Uterus (tissue), 4 donors: Measurements from ENCODE around the gene MUC5AC. TPM values are rescaled to one million over a fixed set of nuclear protein-coding genes. Genes with fewer than 3 reads are reported as not detected.

Experiments
- DNase-seq, 2 donors: peaks; one replicate each; pipeline ENCODE4 v3.0.0-alpha.2; 2019 to 2020
- H3K27ac ChIP-seq, 2 donors: fragments of 200-600 bp; sonication (generic); 1 replicate in 1 of 2; 2 replicates in 1 of 2; pipeline ENCODE4 v1.5.1; 2016 to 2018
- H3K27me3 ChIP-seq, 2 donors: fragments of 200-600 bp; sonication (generic); one replicate each; pipeline ENCODE4 v1.5.1; 2018 to 2019; ENCODE audit warnings: control low read depth in 1 of 2
- H3K36me3 ChIP-seq, 2 donors: fragments of 200-600 bp; sonication (generic); one replicate each; pipeline ENCODE4 v1.5.1; 2019; ENCODE audit warnings: control low read depth in 1 of 2
- H3K4me1 ChIP-seq, 2 donors: fragments of 200-600 bp; sonication (generic); one replicate each; pipeline ENCODE4 v1.5.1; 2018 to 2019; ENCODE audit warnings: control low read depth in 1 of 2
- H3K4me3 ChIP-seq, 2 donors: fragments of 200-600 bp; sonication (generic); 1 replicate in 1 of 2; 2 replicates in 1 of 2; pipeline ENCODE4 v1.5.1; 2018 to 2019; ENCODE audit warnings: mild to moderate bottlenecking in 1 of 2
- H3K9me3 ChIP-seq, 2 donors: fragments of 200-600 bp; sonication (generic); one replicate each; pipeline ENCODE4 v1.5.1; 2019; ENCODE audit warnings: control low read depth in 1 of 2
- CTCF ChIP-seq, 4 experiments: fragments of 200-600 bp in 2 of 4; fragments of 450-650 bp in 2 of 4; sonication (generic) in 2 of 4; IDR thresholded peaks; one replicate each; pipeline ENCODE4 v1.5.1; 2016 to 2019; ENCODE audit warnings: antibody characterized with exemption in 4 of 4, mild to moderate bottlenecking in 2 of 4, moderate library complexity in 1 of 4
- POLR2A ChIP-seq, 2 donors: fragments of 450-650 bp; IDR thresholded peaks; one replicate each; pipeline ENCODE4 v1.6.1; 2016; ENCODE audit warnings: antibody characterized with exemption in 2 of 2, mild to moderate bottlenecking in 1 of 2, moderate library complexity in 1 of 2
- intact Hi-C: fragments of 100-400 bp; cut with DNase I; formaldehyde crosslinking; loops from one replicate; pipeline ENCODE4 v1.15.1; 2023; ENCODE audit warnings: low total_unique reads
- total RNA-seq, 4 donors: library from RNA; depleted of rRNA in 3 of 4; stranded (reverse); fragments of >200 nt in 3 of 4; gene quantifications; one replicate each; pipeline versions ENCODE4 v1.1.0 to v1.2.4, GENCODE V29; 2014 to 2023
- donor health status: DM: yes; HTN: yes; CAD: no.

MUC5AC gene
- total RNA-seq, 4 donors from 2014 or later = under 0.01 TPM; not detected in 3

- Histone ChIP-seq H3K9me3 (no peaks in the 10 kb centered on the region), H3K4me3 (no peak overlapping the region), H3K27me3 (no peaks in the 10 kb centered on the region), H3K27ac (no peak overlapping the region), H3K4me1 (no peaks in the 10 kb centered on the region), H3K36me3 (no peaks in the 10 kb centered on the region)
- DNase-seq = no peak
- intact Hi-C loops = no loop called here
- TF ChIP-seq POLR2A (IDR thresholded peaks at IDR 0.05) = no peak
- TF ChIP-seq CTCF (IDR thresholded peaks at IDR 0.05) = no peak
Measured at GRCh38 chr11:1125803-1126202, 31.9 kb upstream of the MUC5AC start.

GRCh38 chr11:1126491-1126926 lies 31.2 kb upstream of the MUC5AC start:
- no peaks in the 10 kb centered on the region for H3K4me1 ChIP-seq
- H3K9me3 ChIP-seq = no peaks in the 10 kb centered on the region
- no peaks in the 10 kb centered on the region for H3K27me3 ChIP-seq
- no peak for DNase-seq
- intact Hi-C loops = no loop called here
- H3K36me3 ChIP-seq = no peaks in the 10 kb centered on the region
- H3K4me3 ChIP-seq = no peak overlapping the region
- no peak for TF ChIP-seq POLR2A (IDR thresholded peaks at IDR 0.05)
- no peak for TF ChIP-seq CTCF (IDR thresholded peaks at IDR 0.05)
- no peak overlapping the region for H3K27ac ChIP-seq

GRCh38 chr11:1126935-1127663 lies 30.7 kb upstream of the MUC5AC start:
- H3K9me3 ChIP-seq = no peaks in the 10 kb centered on the region
- H3K4me3 ChIP-seq = no peak overlapping the region
- no peaks in the 10 kb centered on the region for H3K36me3 ChIP-seq
- no peak overlapping the region for H3K27ac ChIP-seq
- no peak for DNase-seq
- H3K4me1 ChIP-seq = no peaks in the 10 kb centered on the region
- TF ChIP-seq POLR2A (IDR thresholded peaks at IDR 0.05) (no peak), CTCF (IDR thresholded peaks at IDR 0.05) (no peak)
- intact Hi-C loops = no loop called here
- H3K27me3 ChIP-seq = no peaks in the 10 kb centered on the region

- H3K27me3 ChIP-seq = no peaks in the 10 kb centered on the region
- no peak overlapping the region for H3K27ac ChIP-seq
- no peaks in the 10 kb centered on the region for H3K9me3 ChIP-seq
- no peak for DNase-seq
- no peaks in the 10 kb centered on the region for H3K4me1 ChIP-seq
- H3K36me3 ChIP-seq = no peaks in the 10 kb centered on the region
- TF ChIP-seq CTCF (IDR thresholded peaks at IDR 0.05) (no peak), POLR2A (IDR thresholded peaks at IDR 0.05) (no peak)
- no peak overlapping the region for H3K4me3 ChIP-seq
- intact Hi-C loops = no loop called here
Measured at GRCh38 chr11:1127664-1128162, 30.0 kb upstream of the MUC5AC start.

- DNase-seq = no peak
- Histone ChIP-seq H3K9me3 (no peaks in the 10 kb centered on the region), H3K4me3 (no peak overlapping the region), H3K27ac (no peak overlapping the region), H3K36me3 (no peaks in the 10 kb centered on the region), H3K27me3 (no peaks in the 10 kb centered on the region), H3K4me1 (no peaks in the 10 kb centered on the region)
- intact Hi-C loops = no loop called here
- TF ChIP-seq CTCF (IDR thresholded peaks at IDR 0.05) = no peak
- no peak for TF ChIP-seq POLR2A (IDR thresholded peaks at IDR 0.05)
Measured at GRCh38 chr11:1128311-1129142, 29.2 kb upstream of the MUC5AC start.
